Loucy (cell line): ENCODE data around the gene PITPNB.

Source experiments
- EZH2phosphoT487 ChIP-seq: fragments of 200-600 bp; IDR thresholded peaks from 2 replicates; pipeline ENCODE4 v1.6.1; 2018; ENCODE audit warnings: antibody characterized with exemption, mild to moderate bottlenecking, moderate library complexity, borderline replicate concordance
- TF ChIP-seq, protein P1 (sequence below): fragments of 200-600 bp; sonication (generic); conservative IDR thresholded peaks from 2 replicates; pipeline ENCODE4 v1.5.1; 2014; ENCODE audit warnings: mild to moderate bottlenecking, antibody characterized with exemption, low read length

DNA sequence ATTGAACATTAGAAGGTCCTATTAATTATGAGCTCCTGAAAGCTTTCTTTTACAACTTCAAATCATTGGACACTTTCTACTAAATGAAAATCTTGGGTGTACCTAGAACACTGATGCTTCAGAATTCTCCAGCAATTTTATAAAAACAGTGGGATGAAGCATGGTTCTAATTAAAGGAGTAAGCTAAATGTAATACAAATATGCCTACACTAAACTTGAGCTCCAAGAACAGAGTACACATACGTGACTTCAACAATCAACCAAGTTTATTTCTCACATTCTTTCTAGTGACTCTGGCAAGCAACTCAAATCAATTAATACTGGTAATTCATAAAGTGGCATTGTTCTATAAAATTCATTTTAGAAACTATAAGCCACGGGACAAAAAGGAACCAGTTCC, 55.5 kb downstream of the PITPNB start:
- TF ChIP-seq, protein P1, sequence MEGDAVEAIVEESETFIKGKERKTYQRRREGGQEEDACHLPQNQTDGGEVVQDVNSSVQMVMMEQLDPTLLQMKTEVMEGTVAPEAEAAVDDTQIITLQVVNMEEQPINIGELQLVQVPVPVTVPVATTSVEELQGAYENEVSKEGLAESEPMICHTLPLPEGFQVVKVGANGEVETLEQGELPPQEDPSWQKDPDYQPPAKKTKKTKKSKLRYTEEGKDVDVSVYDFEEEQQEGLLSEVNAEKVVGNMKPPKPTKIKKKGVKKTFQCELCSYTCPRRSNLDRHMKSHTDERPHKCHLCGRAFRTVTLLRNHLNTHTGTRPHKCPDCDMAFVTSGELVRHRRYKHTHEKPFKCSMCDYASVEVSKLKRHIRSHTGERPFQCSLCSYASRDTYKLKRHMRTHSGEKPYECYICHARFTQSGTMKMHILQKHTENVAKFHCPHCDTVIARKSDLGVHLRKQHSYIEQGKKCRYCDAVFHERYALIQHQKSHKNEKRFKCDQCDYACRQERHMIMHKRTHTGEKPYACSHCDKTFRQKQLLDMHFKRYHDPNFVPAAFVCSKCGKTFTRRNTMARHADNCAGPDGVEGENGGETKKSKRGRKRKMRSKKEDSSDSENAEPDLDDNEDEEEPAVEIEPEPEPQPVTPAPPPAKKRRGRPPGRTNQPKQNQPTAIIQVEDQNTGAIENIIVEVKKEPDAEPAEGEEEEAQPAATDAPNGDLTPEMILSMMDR = no peak
- TF ChIP-seq EZH2phosphoT487 = no peak
